Keratinocyte (primary cell): Measurements from ENCODE around the gene ATP11B. TPM values are rescaled to one million over a fixed set of nuclear protein-coding genes. Genes with fewer than 3 reads are reported as not detected.

ENCODE experiments used
- DNase-seq: peaks from one replicate; pipeline ENCODE4 v3.0.0-alpha.2; 2011; ENCODE audit warnings: low read depth, missing footprints, low spot score
- FAIRE-seq: peaks from 2 replicates; lab custom pipeline; 2011; peaks lifted over from hg19 to GRCh38; lab: Jason Lieb, UNC
- H2AFZ ChIP-seq: 2 replicates; pipeline ENCODE4 v1.6.0; 2012; ENCODE audit warnings: low read length, control low read depth, inconsistent platforms; ENCODE audit not compliant: control insufficient read depth
- H3K27ac ChIP-seq: 2 replicates; pipeline ENCODE4 v1.5.1; 2011; ENCODE audit warnings: low read length; ENCODE audit not compliant: control insufficient read depth, insufficient read depth
- H3K27me3 ChIP-seq: 3 replicates; pipeline ENCODE4 v1.6.0; 2011; ENCODE audit warnings: low read length; ENCODE audit not compliant: control insufficient read depth, insufficient read depth; ENCODE audit errors: extremely low read depth
- H3K36me3 ChIP-seq, 2 experiments: 2 replicates in 1 of 2; 3 replicates in 1 of 2; pipeline ENCODE4 v1.5.1; 2011; ENCODE audit warnings: low read length in 2 of 2, mild to moderate bottlenecking in 1 of 2; ENCODE audit not compliant: control insufficient read depth in 2 of 2, insufficient read depth in 2 of 2; ENCODE audit errors: extremely low read depth in 1 of 2
- H3K4me1 ChIP-seq: 3 replicates; pipeline ENCODE4 v1.5.1; 2011; ENCODE audit warnings: low read length; ENCODE audit not compliant: control insufficient read depth, insufficient read depth; ENCODE audit errors: extremely low read depth
- H3K4me2 ChIP-seq: 3 replicates; pipeline ENCODE4 v1.6.0; 2011; ENCODE audit warnings: low read depth, low read length; ENCODE audit not compliant: control insufficient read depth, insufficient read depth; ENCODE audit errors: extremely low read depth
- H3K4me3 ChIP-seq, 3 experiments: fragments of 200-600 bp in 1 of 3; sonication (generic) in 1 of 3; 2 replicates in 2 of 3; 3 replicates in 1 of 3; pipeline ENCODE4 v1.5.1; 2011 to 2016; ENCODE audit warnings: low read length in 3 of 3, mild to moderate bottlenecking in 3 of 3, control low read depth in 2 of 3, inconsistent platforms in 1 of 3, low read depth in 1 of 3, mixed read lengths in 1 of 3, mixed run types in 1 of 3, moderate library complexity in 1 of 3; ENCODE audit not compliant: control insufficient read depth in 2 of 3, insufficient read depth in 2 of 3; ENCODE audit errors: extremely low read depth in 1 of 3
- H3K79me2 ChIP-seq: 2 replicates; pipeline ENCODE4 v1.6.0; 2012; ENCODE audit warnings: low read length; ENCODE audit not compliant: control insufficient read depth, insufficient read depth
- H3K9ac ChIP-seq: 3 replicates; pipeline ENCODE4 v1.6.0; 2011; ENCODE audit warnings: low read length; ENCODE audit not compliant: control insufficient read depth, insufficient read depth; ENCODE audit errors: extremely low read depth
- H3K9me1 ChIP-seq: 3 replicates; pipeline ENCODE4 v1.6.0; 2011; ENCODE audit warnings: low read length; ENCODE audit not compliant: control insufficient read depth, insufficient read depth; ENCODE audit errors: extremely low read depth
- H3K9me3 ChIP-seq: 2 replicates; pipeline ENCODE4 v1.5.1; 2012; ENCODE audit warnings: low read depth, low read length; ENCODE audit not compliant: control insufficient read depth
- H4K20me1 ChIP-seq: 3 replicates; pipeline ENCODE4 v1.6.0; 2011; ENCODE audit warnings: low read length; ENCODE audit not compliant: control insufficient read depth, insufficient read depth; ENCODE audit errors: extremely low read depth
- CTCF ChIP-seq, 3 experiments: IDR thresholded peaks in 1 of 3; conservative IDR thresholded peaks in 1 of 3; optimal IDR thresholded peaks in 1 of 3; 2 replicates in 2 of 3; 3 replicates in 1 of 3; pipeline versions ENCODE3 to v1.5.1; 2011; ENCODE audit warnings: low read length in 3 of 3, mild to moderate bottlenecking in 3 of 3, moderate library complexity in 2 of 3, control low read depth in 1 of 3, inconsistent platforms in 1 of 3; ENCODE audit not compliant: insufficient read depth in 2 of 3; ENCODE audit errors: extremely low read depth in 1 of 3
- EZH2 ChIP-seq: IDR thresholded peaks from one replicate; pipeline ENCODE4 v1.6.1; 2012; ENCODE audit warnings: inconsistent platforms, mild to moderate bottlenecking, low read length, moderate library complexity
- dilution Hi-C: fragments of 300-500 bp; cut with MboI; formaldehyde crosslinking; loops from one replicate; pipeline ENCODE4 v1.7.0; 2020; ENCODE audit warnings: low sequenced_read_pairs; ENCODE audit not compliant: extremely low pct_ligation_motif_present
- polyA plus RNA-seq, 5 experiments: library from polyadenylated mRNA; depleted of rRNA in 3 of 5; stranded (reverse) in 3 of 5; stranded (forward) in 1 of 5; unstranded in 1 of 5; fragments of >200 nt; gene quantifications; 1 replicate in 1 of 5; 2 replicates in 3 of 5; 3 replicates in 1 of 5; pipeline versions ENCODE4 v1.2.1 to v1.2.3, GENCODE V29; 2011 to 2012; ENCODE audit warnings: missing spikeins in 2 of 5, low read depth in 1 of 5, low replicate concordance in 1 of 5

The ATP11B gene
- polyA plus RNA-seq, 1 donor (not counting 4 experiments of a cell fraction or from before 2014, with no cell fraction given), result 28.9 TPM

GRCh38 chr3:182784542-182784941 is 8.8 kb upstream of the ATP11B start:
- FAIRE-seq (no peak), DNase-seq (no peak)
- Histone ChIP-seq H3K9me3 (no peaks in the 10 kb centered on the region), H3K4me2 (no peak overlapping the region), H3K9ac (no peak overlapping the region), H2AFZ (no peak overlapping the region), H4K20me1 (no peaks in the 10 kb centered on the region), H3K79me2 (no peaks in the 10 kb centered on the region), H3K27ac (no peak overlapping the region), H3K4me3 (no peak overlapping the region), H3K36me3 (no peaks in the 10 kb centered on the region), H3K9me1 (no peaks in the 10 kb centered on the region), H3K4me1 (no peaks in the 10 kb centered on the region), H3K27me3 (no peaks in the 10 kb centered on the region)
- dilution Hi-C loops, result no loop called here
- TF ChIP-seq EZH2, result no peak
- TF ChIP-seq CTCF (optimal IDR thresholded peaks at IDR 0.05 in 1 of 3, IDR thresholded peaks at IDR 0.05 in 1 of 3, conservative IDR thresholded peaks at IDR 0.05 in 1 of 3; ENCODE audit: extremely low read depth in 1 of 3, insufficient read depth in 2 of 3, low read length in 3 of 3), result no peak

GRCh38 chr3:182785142-182785541 is 8.2 kb upstream of the ATP11B start:
- dilution Hi-C loops, result no loop called here
- TF ChIP-seq EZH2 (no peak), CTCF (optimal IDR thresholded peaks at IDR 0.05 in 1 of 3, IDR thresholded peaks at IDR 0.05 in 1 of 3, conservative IDR thresholded peaks at IDR 0.05 in 1 of 3; ENCODE audit: extremely low read depth in 1 of 3, insufficient read depth in 2 of 3, low read length in 3 of 3) (no peak)
- no peaks in the 10 kb centered on the region for H3K36me3 ChIP-seq
- no peaks in the 10 kb centered on the region for H3K9me1 ChIP-seq
- no peaks in the 10 kb centered on the region for H3K9me3 ChIP-seq
- no peaks in the 10 kb centered on the region for H3K27me3 ChIP-seq
- H3K27ac ChIP-seq, result no peak overlapping the region
- FAIRE-seq (no peak), DNase-seq (no peak)
- no peaks in the 10 kb centered on the region for H4K20me1 ChIP-seq
- no peaks in the 10 kb centered on the region for H3K79me2 ChIP-seq
- no peaks in the 10 kb centered on the region for H3K4me1 ChIP-seq
- H2AFZ ChIP-seq, result no peak overlapping the region
- no peak overlapping the region for H3K4me2 ChIP-seq
- no peak overlapping the region for H3K4me3 ChIP-seq
- no peak overlapping the region for H3K9ac ChIP-seq
